ENCODE data around the gene POU3F2.

DNA sequence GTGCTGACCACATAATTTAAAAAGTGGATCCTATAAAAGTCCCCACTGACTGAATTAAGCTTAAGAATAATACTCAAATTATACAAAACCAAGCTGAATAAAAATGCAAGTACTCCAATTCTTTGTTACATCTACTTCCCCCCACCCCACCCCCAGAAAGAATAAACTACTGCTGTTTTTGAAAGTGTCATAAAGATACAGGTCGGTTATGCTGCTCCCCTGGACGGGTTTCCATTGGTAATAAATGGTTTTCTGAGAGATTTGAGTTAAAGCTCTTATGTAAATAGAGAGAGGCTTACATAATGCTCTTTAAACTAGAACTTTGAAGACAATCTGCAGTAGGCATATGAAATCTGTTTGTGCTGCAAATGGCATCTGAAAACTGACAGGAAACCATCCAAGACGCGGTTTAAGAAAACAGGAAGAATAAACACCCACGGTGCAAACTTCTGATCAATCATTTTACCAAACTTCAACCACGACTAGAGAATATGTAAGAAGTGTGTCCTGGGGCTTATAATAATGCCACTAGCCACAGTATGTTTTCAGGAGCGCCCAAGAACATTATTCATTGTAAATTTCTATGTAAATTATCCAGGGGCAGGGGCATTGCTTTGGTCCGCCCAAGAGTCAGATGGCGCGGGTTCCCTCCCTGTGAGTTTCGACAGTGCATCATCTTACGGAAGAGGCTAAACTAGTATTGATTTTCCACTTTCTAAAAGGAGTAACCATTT, 10.8 kb upstream of the POU3F2 start:
- TF ChIP-seq, protein P1, sequence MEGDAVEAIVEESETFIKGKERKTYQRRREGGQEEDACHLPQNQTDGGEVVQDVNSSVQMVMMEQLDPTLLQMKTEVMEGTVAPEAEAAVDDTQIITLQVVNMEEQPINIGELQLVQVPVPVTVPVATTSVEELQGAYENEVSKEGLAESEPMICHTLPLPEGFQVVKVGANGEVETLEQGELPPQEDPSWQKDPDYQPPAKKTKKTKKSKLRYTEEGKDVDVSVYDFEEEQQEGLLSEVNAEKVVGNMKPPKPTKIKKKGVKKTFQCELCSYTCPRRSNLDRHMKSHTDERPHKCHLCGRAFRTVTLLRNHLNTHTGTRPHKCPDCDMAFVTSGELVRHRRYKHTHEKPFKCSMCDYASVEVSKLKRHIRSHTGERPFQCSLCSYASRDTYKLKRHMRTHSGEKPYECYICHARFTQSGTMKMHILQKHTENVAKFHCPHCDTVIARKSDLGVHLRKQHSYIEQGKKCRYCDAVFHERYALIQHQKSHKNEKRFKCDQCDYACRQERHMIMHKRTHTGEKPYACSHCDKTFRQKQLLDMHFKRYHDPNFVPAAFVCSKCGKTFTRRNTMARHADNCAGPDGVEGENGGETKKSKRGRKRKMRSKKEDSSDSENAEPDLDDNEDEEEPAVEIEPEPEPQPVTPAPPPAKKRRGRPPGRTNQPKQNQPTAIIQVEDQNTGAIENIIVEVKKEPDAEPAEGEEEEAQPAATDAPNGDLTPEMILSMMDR (IDR thresholded peaks at IDR 0.05; ENCODE audit: low read depth, low read length) = no peak
- TF ChIP-seq POLR2A (IDR thresholded peaks at IDR 0.05; ENCODE audit: extremely low read depth, insufficient read length) = no peak
- no peak for TF ChIP-seq MYC (IDR thresholded peaks at IDR 0.05; ENCODE audit: low read depth, low read length)
- TF ChIP-seq, protein P2, sequence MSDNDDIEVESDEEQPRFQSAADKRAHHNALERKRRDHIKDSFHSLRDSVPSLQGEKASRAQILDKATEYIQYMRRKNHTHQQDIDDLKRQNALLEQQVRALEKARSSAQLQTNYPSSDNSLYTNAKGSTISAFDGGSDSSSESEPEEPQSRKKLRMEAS (IDR thresholded peaks at IDR 0.05; ENCODE audit: low read depth, low read length) = no peak

Data from NB4 (cell line).